ENCODE data around the gene HOXB9. TPM values are rescaled to one million over a fixed set of nuclear protein-coding genes. Genes with fewer than 3 reads are reported as not detected.

The HOXB9 gene
- total RNA-seq, 1 donor from 2014 or later: 0.13 TPM

- DNase-seq (no peak), ATAC-seq (ENCODE audit: low read depth) (no peak)
- intact Hi-C loops (cut with micrococcal nuclease): no loop called here
- Mint-ChIP-seq H3K4me3 (no peak overlapping the region), H3K9me3 (no peaks in the 10 kb centered on the region), H3K27ac (no peak overlapping the region), H3K27me3 (peaks cover 11% of the 10 kb centered on the region), H3K4me1 (peaks cover 5% of the 10 kb centered on the region), H3K36me3 (ENCODE audit: low read depth) (no peaks in the 10 kb centered on the region)
- ChIA-PET CTCF (no interaction called here), POLR2A (no interaction called here)
- no peak for TF ChIP-seq CTCF (IDR thresholded peaks at IDR 0.05)
These were observed 29.8 kb upstream of the HOXB9 start for GRCh38 chr17:48655913-48656312.

GRCh38 chr17:48649741-48650140 lies 23.6 kb upstream of the HOXB9 start:
- ChIA-PET POLR2A (interaction anchor here (0.7 kb wide), 1 partner anchor 874 kb away, joined by 8 read pairs; no protein-coding TSS in a partner anchor), CTCF (no interaction called here)
- Mint-ChIP-seq H3K9me3 (no peaks in the 10 kb centered on the region), H3K4me1 (peaks cover 24% of the 10 kb centered on the region), H3K27me3 (peaks cover 33% of the 10 kb centered on the region), H3K36me3 (ENCODE audit: low read depth) (no peaks in the 10 kb centered on the region), H3K27ac (no peak overlapping the region), H3K4me3 (no peak overlapping the region)
- DNase-seq: no peak
- no peak for TF ChIP-seq CTCF (IDR thresholded peaks at IDR 0.05)
- ATAC-seq (ENCODE audit: low read depth): no peak
- intact Hi-C loops (cut with micrococcal nuclease): no loop called here

GRCh38 chr17:48647963-48648245 lies 21.7 kb upstream of the HOXB9 start:
- no peak for TF ChIP-seq CTCF (IDR thresholded peaks at IDR 0.05)
- peaks cover 24% of the 10 kb centered on the region for H3K4me1 Mint-ChIP-seq
- ChIA-PET CTCF (interaction anchor here (2.8 kb wide), 1 partner anchor 12 kb away, joined by 11 read pairs; no protein-coding TSS in a partner anchor), POLR2A (no interaction called here)
- no peak overlapping the region for H3K27ac Mint-ChIP-seq
- ATAC-seq (ENCODE audit: low read depth) (no peak), DNase-seq (no peak)
- peaks cover 50% of the 10 kb centered on the region for H3K27me3 Mint-ChIP-seq
- H3K36me3 Mint-ChIP-seq (ENCODE audit: low read depth): no peaks in the 10 kb centered on the region
- intact Hi-C loops (cut with micrococcal nuclease): no loop called here
- no peaks in the 10 kb centered on the region for H3K9me3 Mint-ChIP-seq
- peak overlapping the region; percentile 89 for H3K4me3 Mint-ChIP-seq

GRCh38 chr17:48647103-48647962 lies 21.2 kb upstream of the HOXB9 start:
- Mint-ChIP-seq H3K27ac (no peak overlapping the region), H3K4me1 (peaks cover 26% of the 10 kb centered on the region), H3K27me3 (peaks cover 53% of the 10 kb centered on the region), H3K9me3 (no peaks in the 10 kb centered on the region), H3K4me3 (peak overlapping the region; percentile 89), H3K36me3 (ENCODE audit: low read depth) (no peaks in the 10 kb centered on the region)
- ChIA-PET POLR2A (no interaction called here), CTCF (interaction anchor here (2.8 kb wide), 1 partner anchor 11 kb away, joined by 11 read pairs; no protein-coding TSS in a partner anchor)
- ATAC-seq (ENCODE audit: low read depth) (peak; percentile 50), DNase-seq (no peak)
- intact Hi-C loops (cut with micrococcal nuclease): no loop called here
- no peak for TF ChIP-seq CTCF (IDR thresholded peaks at IDR 0.05)

GRCh38 chr17:48646183-48647102 lies 20.3 kb upstream of the HOXB9 start:
- H3K27me3 Mint-ChIP-seq: peaks cover 58% of the 10 kb centered on the region

More at GRCh38 chr17:48646183-48647102, 20.3 kb upstream of the HOXB9 start:
- H3K9me3 Mint-ChIP-seq: no peaks in the 10 kb centered on the region
- peak; percentile 56 for ATAC-seq (ENCODE audit: low read depth)
- H3K4me1 Mint-ChIP-seq: peaks cover 27% of the 10 kb centered on the region
- peak overlapping the region; percentile 89 for H3K4me3 Mint-ChIP-seq
- no peak for TF ChIP-seq CTCF (IDR thresholded peaks at IDR 0.05)
- intact Hi-C loops (cut with micrococcal nuclease): no loop called here
- H3K27ac Mint-ChIP-seq: no peak overlapping the region
- H3K36me3 Mint-ChIP-seq (ENCODE audit: low read depth): no peaks in the 10 kb centered on the region
- CTCF ChIA-PET: interaction anchor here (1.0 to 2.8 kb wide), 2 partner anchors 10 to 59 kb away, joined by 3 to 11 read pairs; no protein-coding TSS in a partner anchor
- DNase-seq: peak; percentile 27
- POLR2A ChIA-PET: no interaction called here
